PC-9 (cell line): ENCODE results near the gene PEAK3. TPM values are rescaled to one million over a fixed set of nuclear protein-coding genes. Genes with fewer than 3 reads are reported as not detected.

Experiments used
- BruUV-seq: library from RNA; stranded (reverse); fragments of 400-500 nt; replicated peaks from 2 replicates; lab custom pipeline; 2021; lab: Mats Ljungman, UMichigan
- CTCF ChIA-PET: fragments of 300-600 bp; sonication (Branson Sonifier 250); formaldehyde crosslinking; loops from one replicate; lab custom pipeline; 2022; ENCODE audit warnings: antibody characterized with exemption; lab: Charles Lee
- POLR2A ChIA-PET: fragments of 300-600 bp; sonication (Branson Sonifier 250); formaldehyde crosslinking; loops from one replicate; lab custom pipeline; 2022; ENCODE audit warnings: antibody characterized with exemption; ENCODE audit not compliant: unreplicated experiment; lab: Charles Lee
- DNase-seq, 2 experiments: peaks; one replicate each; pipeline versions ENCODE4 v3.0.0 to v3.0.0-alpha.2; 2015 to 2022; ENCODE audit warnings: mixed read lengths in 1 of 2
- H2AFZ ChIP-seq: fragments of 200-600 bp; sonication (generic); 2 replicates; pipeline ENCODE4 v1.8.1; 2017; ENCODE audit warnings: antibody characterized with exemption
- H3F3A ChIP-seq: fragments of 200-600 bp; sonication (generic); 2 replicates; pipeline ENCODE4 v1.8.1; 2017; ENCODE audit warnings: antibody characterized with exemption, mild to moderate bottlenecking, low read depth; ENCODE audit not compliant: insufficient read depth
- H3K27ac ChIP-seq: fragments of 200-600 bp; sonication (generic); 2 replicates; pipeline ENCODE4 v1.6.1; 2016; ENCODE audit warnings: mixed run types
- H3K27me3 ChIP-seq: fragments of 200-600 bp; sonication (generic); 2 replicates; pipeline ENCODE4 v1.6.1; 2016; ENCODE audit warnings: low read depth, mixed run types; ENCODE audit not compliant: insufficient read depth
- H3K36me3 ChIP-seq: fragments of 200-600 bp; sonication (generic); 2 replicates; pipeline ENCODE4 v1.6.1; 2016; ENCODE audit warnings: low read depth, mixed run types
- H3K4me1 ChIP-seq: fragments of 200-600 bp; sonication (generic); replicated peaks from 2 replicates; pipeline ENCODE4 v1.6.1; 2016; ENCODE audit warnings: mixed run types; ENCODE audit not compliant: insufficient read depth
- H3K4me2 ChIP-seq: fragments of 200-600 bp; sonication (generic); 2 replicates; pipeline ENCODE4 v1.6.1; 2017; ENCODE audit warnings: mixed run types
- H3K4me3 ChIP-seq: fragments of 200-600 bp; sonication (generic); 2 replicates; pipeline ENCODE4 v1.6.1; 2016; ENCODE audit warnings: mixed run types
- H3K79me2 ChIP-seq: fragments of 200-600 bp; sonication (generic); 2 replicates; pipeline ENCODE4 v1.6.1; 2017; ENCODE audit warnings: low read depth, mixed run types
- H3K9me2 ChIP-seq: fragments of 200-600 bp; sonication (generic); 2 replicates; pipeline ENCODE4 v1.8.1; 2017; ENCODE audit warnings: mild to moderate bottlenecking; ENCODE audit not compliant: insufficient read depth
- H3K9me3 ChIP-seq: fragments of 200-600 bp; sonication (generic); 2 replicates; pipeline ENCODE4 v1.8.1; 2016; ENCODE audit warnings: low read depth; ENCODE audit not compliant: insufficient read depth
- H4K20me1 ChIP-seq: fragments of 200-600 bp; sonication (generic); 2 replicates; pipeline ENCODE4 v1.8.1; 2017; ENCODE audit not compliant: insufficient read depth
- EZH2 ChIP-seq: fragments of 200-600 bp; sonication (generic); IDR thresholded peaks from 2 replicates; pipeline ENCODE4 v1.8.0; 2017; ENCODE audit warnings: antibody characterized with exemption, low read depth
- intact Hi-C: fragments of 100-400 bp; cut with micrococcal nuclease; formaldehyde crosslinking; loops from one replicate; pipeline ENCODE4 v1.10.0; 2022; ENCODE audit not compliant: unreplicated experiment
- total RNA-seq: library from RNA; stranded (reverse); gene quantifications from 2 replicates; pipeline ENCODE4 v1.2.3, GENCODE V29; 2021
- TF ChIP-seq, protein P1 (sequence below): fragments of 200-600 bp; sonication (generic); conservative IDR thresholded peaks from 2 replicates; pipeline ENCODE4 v1.6.1; 2017; ENCODE audit warnings: mixed run types, antibody characterized with exemption, mild to moderate bottlenecking, moderate library complexity

The PEAK3 gene
- total RNA-seq, 1 experiment from 2014 or later = not detected

DNA sequence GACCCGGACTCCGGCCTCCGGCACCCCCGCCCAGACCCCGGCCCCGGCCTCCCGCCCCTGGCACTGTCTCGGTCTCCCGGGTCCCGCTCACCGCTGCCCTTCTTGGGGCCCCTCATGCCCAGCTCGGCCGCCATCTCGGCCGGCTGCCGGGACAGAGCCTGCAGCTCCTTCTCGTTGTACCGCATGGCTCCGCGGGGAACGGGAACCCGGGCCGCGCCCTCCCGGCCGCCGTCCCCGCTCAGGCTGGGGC is 46.0 kb downstream of the PEAK3 start:
- Histone ChIP-seq H4K20me1 (peaks cover 38% of the 10 kb centered on the region), H2AFZ (peak overlapping the region; percentile 67; the same call in 1 of the 2 replicates), H3F3A (peaks cover 9% of the 10 kb centered on the region; the same call in 1 of the 2 replicates), H3K4me2 (peak overlapping the region; percentile 93), H3K4me3 (peak overlapping the region; percentile 82), H3K36me3 (no peaks in the 10 kb centered on the region), H3K27ac (peak overlapping the region; percentile 83; the same call in 1 of the 2 replicates), H3K4me1 (peaks cover 15% of the 10 kb centered on the region), H3K79me2 (peaks cover 67% of the 10 kb centered on the region), H3K9me2 (no peaks in the 10 kb centered on the region), H3K27me3 (no peaks in the 10 kb centered on the region), H3K9me3 (no peaks in the 10 kb centered on the region)
- TF ChIP-seq, protein P1, sequence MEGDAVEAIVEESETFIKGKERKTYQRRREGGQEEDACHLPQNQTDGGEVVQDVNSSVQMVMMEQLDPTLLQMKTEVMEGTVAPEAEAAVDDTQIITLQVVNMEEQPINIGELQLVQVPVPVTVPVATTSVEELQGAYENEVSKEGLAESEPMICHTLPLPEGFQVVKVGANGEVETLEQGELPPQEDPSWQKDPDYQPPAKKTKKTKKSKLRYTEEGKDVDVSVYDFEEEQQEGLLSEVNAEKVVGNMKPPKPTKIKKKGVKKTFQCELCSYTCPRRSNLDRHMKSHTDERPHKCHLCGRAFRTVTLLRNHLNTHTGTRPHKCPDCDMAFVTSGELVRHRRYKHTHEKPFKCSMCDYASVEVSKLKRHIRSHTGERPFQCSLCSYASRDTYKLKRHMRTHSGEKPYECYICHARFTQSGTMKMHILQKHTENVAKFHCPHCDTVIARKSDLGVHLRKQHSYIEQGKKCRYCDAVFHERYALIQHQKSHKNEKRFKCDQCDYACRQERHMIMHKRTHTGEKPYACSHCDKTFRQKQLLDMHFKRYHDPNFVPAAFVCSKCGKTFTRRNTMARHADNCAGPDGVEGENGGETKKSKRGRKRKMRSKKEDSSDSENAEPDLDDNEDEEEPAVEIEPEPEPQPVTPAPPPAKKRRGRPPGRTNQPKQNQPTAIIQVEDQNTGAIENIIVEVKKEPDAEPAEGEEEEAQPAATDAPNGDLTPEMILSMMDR = no peak
- no peak for TF ChIP-seq EZH2
- ChIA-PET POLR2A (interaction anchor here (0.6 to 0.7 kb wide), 2 partner anchors 86 to 240 kb away, joined by 3 to 4 read pairs; partner anchors contain the start of gene GADD45B), CTCF (no interaction called here)
- intact Hi-C loops = loop anchor here (1.0 to 10.0 kb wide), 3 partner anchors 80 to 229 kb away; no protein-coding TSS in a partner anchor
- BruUV-seq = no TSS peak
- no peak for DNase-seq

DNA sequence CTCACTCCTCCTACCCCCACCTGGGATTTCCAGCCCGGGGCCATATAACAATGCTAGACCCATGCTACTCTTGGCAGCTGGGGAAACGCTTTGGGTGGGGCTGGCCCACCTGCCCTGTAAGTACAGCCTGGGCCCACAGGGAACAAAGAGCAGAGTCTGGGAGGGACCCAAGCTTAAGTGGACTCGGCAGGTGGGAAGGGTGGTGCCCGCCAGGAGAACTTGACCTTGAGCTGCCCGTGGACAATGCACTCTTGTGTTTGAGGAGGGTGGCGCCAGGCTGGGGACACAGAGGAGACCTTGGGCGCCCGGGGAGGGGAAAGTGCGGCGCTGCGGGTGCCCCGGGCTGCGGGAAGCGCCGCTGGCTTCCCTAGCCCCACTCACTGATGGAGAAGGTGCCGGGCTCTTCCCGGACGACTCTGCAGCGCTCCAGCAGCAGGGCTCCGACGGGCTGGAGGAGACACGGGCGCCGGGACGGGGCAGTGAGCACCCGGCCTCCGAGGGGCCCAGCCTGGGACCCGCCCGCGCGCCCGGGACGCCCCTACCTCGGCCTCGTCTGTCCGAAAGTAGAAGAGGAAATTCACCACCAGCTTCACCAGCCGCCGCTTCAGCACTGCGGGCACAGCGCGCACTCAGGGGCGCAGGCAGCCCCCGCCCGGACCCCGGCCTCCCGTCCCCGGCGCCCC is 46.5 kb downstream of the PEAK3 start:
- DNase-seq = peak in 1 of 2 experiments; percentile 9
- no peaks in the 10 kb centered on the region for H3K36me3 ChIP-seq
- H3K9me3 ChIP-seq = no peaks in the 10 kb centered on the region
- peaks cover 15% of the 10 kb centered on the region for H3K4me1 ChIP-seq
- peaks cover 33% of the 10 kb centered on the region for H4K20me1 ChIP-seq
- H3F3A ChIP-seq = peaks cover 9% of the 10 kb centered on the region; the same call in 1 of the 2 replicates
- CTCF ChIA-PET = interaction anchor here (0.6 kb wide), 1 partner anchor 79 kb away, joined by 4 read pairs; no protein-coding TSS in a partner anchor
- intact Hi-C loops = loop anchor here (1.0 to 10.0 kb wide), 3 partner anchors 79 to 229 kb away; no protein-coding TSS in a partner anchor
- H3K4me3 ChIP-seq = peak overlapping the region; percentile 82
- peak overlapping the region; percentile 93 for H3K4me2 ChIP-seq
- H2AFZ ChIP-seq = peak overlapping the region; percentile 67; the same call in 1 of the 2 replicates
- TF ChIP-seq, protein P1 = no peak
- no peak for TF ChIP-seq EZH2
- H3K27ac ChIP-seq = no peak overlapping the region
- no peaks in the 10 kb centered on the region for H3K27me3 ChIP-seq
- no peaks in the 10 kb centered on the region for H3K9me2 ChIP-seq
- BruUV-seq = no TSS peak
- POLR2A ChIA-PET = interaction anchor here (0.6 to 0.7 kb wide), 2 partner anchors 85 to 240 kb away, joined by 3 to 4 read pairs; partner anchors contain the start of gene GADD45B
- peaks cover 62% of the 10 kb centered on the region for H3K79me2 ChIP-seq

DNA sequence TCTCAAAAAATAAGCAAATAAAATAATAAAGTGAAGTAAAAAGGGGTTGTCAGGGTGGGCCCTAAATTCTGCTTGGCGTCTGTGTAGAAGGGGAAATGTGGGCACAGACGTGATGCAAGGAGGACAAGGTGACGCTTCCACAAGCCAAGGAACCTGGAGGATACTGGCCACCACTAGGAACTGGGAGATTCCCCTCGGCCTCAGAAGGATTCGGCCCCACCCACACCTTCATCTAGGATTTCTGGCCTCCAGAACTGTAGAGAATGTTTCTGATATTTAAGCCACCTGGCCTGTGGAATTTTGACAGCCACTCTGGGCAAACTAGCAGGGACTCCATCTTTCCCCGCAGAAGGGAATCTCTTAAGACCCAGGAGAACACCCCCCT is 47.0 kb downstream of the PEAK3 start:
- Histone ChIP-seq H3K4me2 (peak overlapping the region; percentile 93), H3K36me3 (no peaks in the 10 kb centered on the region), H3K9me2 (no peaks in the 10 kb centered on the region), H2AFZ (no peak overlapping the region), H3K79me2 (peaks cover 57% of the 10 kb centered on the region), H3K27me3 (no peaks in the 10 kb centered on the region), H4K20me1 (peaks cover 28% of the 10 kb centered on the region), H3K27ac (no peak overlapping the region), H3F3A (peaks cover 9% of the 10 kb centered on the region; the same call in 1 of the 2 replicates), H3K4me1 (peaks cover 15% of the 10 kb centered on the region), H3K9me3 (no peaks in the 10 kb centered on the region), H3K4me3 (peak overlapping the region; percentile 82)
- peak in 1 of 2 experiments; percentile 11 for DNase-seq
- CTCF ChIA-PET = interaction anchor here (0.6 kb wide), 1 partner anchor 79 kb away, joined by 4 read pairs; no protein-coding TSS in a partner anchor
- intact Hi-C loops = loop anchor here (10.0 kb wide), 1 partner anchor 230 kb away; no protein-coding TSS in a partner anchor
- BruUV-seq = no TSS peak
- TF ChIP-seq, protein P1 = no peak
- no peak for TF ChIP-seq EZH2
- POLR2A ChIA-PET = no interaction called here
